Measurements from ENCODE around the gene EMD. TPM values are rescaled to one million over a fixed set of nuclear protein-coding genes. Genes with fewer than 3 reads are reported as not detected.

Gene EMD
- total RNA-seq, 2 experiments from 2014 or later: 164 to 178 TPM

- Histone ChIP-seq H3K36me3 (ENCODE audit: insufficient read depth, low read length) (peaks cover 53% of the 10 kb centered on the region), H3K27ac (ENCODE audit: low read depth in 1 of 2, low read length in 2 of 2) (peak overlapping the region; percentile 93 to 96), H3K4me1 (ENCODE audit: insufficient read depth, low read length) (peaks cover 67% of the 10 kb centered on the region), H3K27me3 (ENCODE audit: control insufficient read depth in 1 of 2, insufficient read depth in 2 of 2, low read length in 2 of 2) (no peaks in the 10 kb centered on the region), H3K4me3 (ENCODE audit: low read length) (peak overlapping the region; percentile 77), H3K9me3 (ENCODE audit: control insufficient read depth in 1 of 2, insufficient read depth in 1 of 2, low read length in 2 of 2) (no peaks in the 10 kb centered on the region)
- H3K27me3 Mint-ChIP-seq: no peaks in the 10 kb centered on the region
- peak overlapping the region; percentile 94 for H3K4me3 Mint-ChIP-seq
- intact Hi-C loops (cut with DNase I, micrococcal nuclease): no loop called here
- ChIA-PET POLR2A (interaction anchor here (0.8 to 1.0 kb wide), 2 partner anchors 30 to 441 kb away, joined by 3 to 4 read pairs; no protein-coding TSS in a partner anchor), CTCF (no interaction called here)
- peaks cover 52% of the 10 kb centered on the region for H3K36me3 Mint-ChIP-seq (ENCODE audit: low read depth)
- no peak for TF ChIP-seq CTCF (IDR thresholded peaks at IDR 0.05)
- H3K27ac Mint-ChIP-seq: peak overlapping the region; percentile 97
- H3K9me3 Mint-ChIP-seq: no peaks in the 10 kb centered on the region
- peaks cover 14% of the 10 kb centered on the region for H3K4me1 Mint-ChIP-seq (ENCODE audit: low read depth)
- no peak for DNase-seq
- no peak for ATAC-seq (ENCODE audit: poor library complexity)
Observed at GRCh38 chrX:154367474-154368308, 11.4 kb upstream of the EMD start.

GRCh38 chrX:154368630-154369448 is 10.3 kb upstream of the EMD start:
- Histone ChIP-seq H3K27me3 (ENCODE audit: control insufficient read depth in 1 of 2, insufficient read depth in 2 of 2, low read length in 2 of 2) (no peaks in the 10 kb centered on the region), H3K36me3 (ENCODE audit: insufficient read depth, low read length) (peaks cover 45% of the 10 kb centered on the region), H3K4me3 (ENCODE audit: low read length) (peak overlapping the region; percentile 77), H3K4me1 (ENCODE audit: insufficient read depth, low read length) (peaks cover 70% of the 10 kb centered on the region), H3K9me3 (ENCODE audit: control insufficient read depth in 1 of 2, insufficient read depth in 1 of 2, low read length in 2 of 2) (no peaks in the 10 kb centered on the region), H3K27ac (ENCODE audit: low read depth in 1 of 2, low read length in 2 of 2) (peak overlapping the region; percentile 93 to 96)
- H3K9me3 Mint-ChIP-seq: no peaks in the 10 kb centered on the region
- ATAC-seq (ENCODE audit: poor library complexity): peak; percentile 43
- CTCF ChIA-PET: no interaction called here
- H3K27ac Mint-ChIP-seq: peak overlapping the region; percentile 97
- peaks cover 22% of the 10 kb centered on the region for H3K4me1 Mint-ChIP-seq (ENCODE audit: low read depth)
- H3K27me3 Mint-ChIP-seq: no peaks in the 10 kb centered on the region
- POLR2A ChIA-PET: interaction anchor here (0.9 to 3.1 kb wide), 6 partner anchors 19 to 442 kb away, joined by 3 to 34 read pairs (median 4); partner anchors contain the start of genes FAM3A and RPL10
- intact Hi-C loops (cut with DNase I, micrococcal nuclease): no loop called here
- peak; percentile 64 to 97 (median 86) for DNase-seq
- H3K4me3 Mint-ChIP-seq: peak overlapping the region; percentile 94
- peaks cover 46% of the 10 kb centered on the region for H3K36me3 Mint-ChIP-seq (ENCODE audit: low read depth)
- no peak for TF ChIP-seq CTCF (IDR thresholded peaks at IDR 0.05)

Data from CD4-positive, alpha-beta T cell (primary cell).